ENCODE results near the gene RPL18A. TPM values are rescaled to one million over a fixed set of nuclear protein-coding genes. Genes with fewer than 3 reads are reported as not detected.

The RPL18A gene
- total and polyA plus RNA-seq, 2 of the 4 experiments (the other 2 are of a cell fraction): 1,351 to 1,735 TPM

DNA sequence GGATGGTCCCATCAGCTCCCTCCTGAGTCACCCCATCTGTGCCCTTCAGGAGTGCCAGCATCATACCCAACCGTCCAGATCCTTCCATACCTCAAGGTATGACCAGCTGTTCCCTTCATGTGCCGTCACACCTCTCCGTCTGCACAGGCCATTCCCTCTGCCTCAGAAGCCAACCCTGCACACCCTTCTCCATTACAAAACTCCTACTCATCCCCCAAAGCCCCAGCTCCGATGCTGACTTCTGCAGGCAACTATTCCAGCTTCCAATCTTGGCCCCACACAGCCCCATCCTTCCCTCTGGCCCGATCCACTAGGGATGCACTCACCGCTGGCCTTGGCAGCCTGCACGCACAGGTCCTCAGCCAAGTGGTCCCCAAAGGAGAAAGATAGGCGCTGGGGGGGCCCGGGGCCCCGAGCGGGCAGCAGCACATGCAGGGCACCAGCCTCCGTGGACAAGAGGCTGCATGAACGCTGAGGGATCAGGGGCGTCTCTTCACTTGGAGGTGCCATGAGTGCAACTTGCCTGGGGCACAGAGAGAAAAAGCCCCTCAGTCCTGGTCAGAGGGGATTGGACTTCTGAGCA is 15.7 kb upstream of the RPL18A start:
- H3K4me1 ChIP-seq (ENCODE audit: control insufficient read depth, insufficient read depth, low read length): peaks cover 6% of the 10 kb centered on the region
- dilution Hi-C loops (cut with HindIII; ENCODE audit: low sequenced_read_pairs, unreplicated experiment) (no loop called here), intact Hi-C loops (cut with micrococcal nuclease) (no loop called here), in situ Hi-C loops (cut with MboI; ENCODE audit: low sequenced_read_pairs) (no loop called here)
- H3K27me3 ChIP-seq (ENCODE audit: control insufficient read depth, insufficient read depth, low read length): peaks cover 7% of the 10 kb centered on the region; the same call in 1 of the 2 replicates
- H4K20me1 ChIP-seq (ENCODE audit: insufficient read depth, low read length): no peaks in the 10 kb centered on the region
- no peaks in the 10 kb centered on the region for H3K36me3 ChIP-seq (ENCODE audit: control insufficient read depth, insufficient read depth, low read length)
- no peak overlapping the region for H2AK9ac ChIP-seq (replicated peaks; ENCODE audit: low read depth, low read length, poor library complexity)
- TF ChIP-seq CEBPB (IDR thresholded peaks at IDR 0.05; ENCODE audit: low read depth, low read length) (no peak), BHLHE40 (IDR thresholded peaks at IDR 0.05; ENCODE audit: low read depth, low read length) (no peak), MXI1 (IDR thresholded peaks at IDR 0.05; ENCODE audit: borderline replicate concordance, low read depth, low read length) (no peak), MAZ (IDR thresholded peaks at IDR 0.05; ENCODE audit: borderline replicate concordance, low read depth, low read length) (no peak), NFE2L2 (IDR thresholded peaks at IDR 0.05; ENCODE audit: low read depth, low read length) (no peak), RAD21 (IDR thresholded peaks at IDR 0.05; ENCODE audit: low read length) (no peak), FOS (IDR thresholded peaks at IDR 0.05; ENCODE audit: low read depth, low read length) (no peak), SMC3 (IDR thresholded peaks at IDR 0.05; ENCODE audit: low read depth, low read length) (no peak), MAFK (IDR thresholded peaks at IDR 0.05; ENCODE audit: low read depth, low read length) (no peak), POLR2A (IDR thresholded peaks at IDR 0.05; ENCODE audit: low read depth, low read length) (no peak), RCOR1 (IDR thresholded peaks at IDR 0.05; ENCODE audit: insufficient replicate concordance, low read length) (no peak), CHD1 (IDR thresholded peaks at IDR 0.05; ENCODE audit: low read depth, low read length) (no peak), RFX5 (IDR thresholded peaks at IDR 0.05; ENCODE audit: low read depth, low read length) (no peak)
- TF ChIP-seq, protein P1, sequence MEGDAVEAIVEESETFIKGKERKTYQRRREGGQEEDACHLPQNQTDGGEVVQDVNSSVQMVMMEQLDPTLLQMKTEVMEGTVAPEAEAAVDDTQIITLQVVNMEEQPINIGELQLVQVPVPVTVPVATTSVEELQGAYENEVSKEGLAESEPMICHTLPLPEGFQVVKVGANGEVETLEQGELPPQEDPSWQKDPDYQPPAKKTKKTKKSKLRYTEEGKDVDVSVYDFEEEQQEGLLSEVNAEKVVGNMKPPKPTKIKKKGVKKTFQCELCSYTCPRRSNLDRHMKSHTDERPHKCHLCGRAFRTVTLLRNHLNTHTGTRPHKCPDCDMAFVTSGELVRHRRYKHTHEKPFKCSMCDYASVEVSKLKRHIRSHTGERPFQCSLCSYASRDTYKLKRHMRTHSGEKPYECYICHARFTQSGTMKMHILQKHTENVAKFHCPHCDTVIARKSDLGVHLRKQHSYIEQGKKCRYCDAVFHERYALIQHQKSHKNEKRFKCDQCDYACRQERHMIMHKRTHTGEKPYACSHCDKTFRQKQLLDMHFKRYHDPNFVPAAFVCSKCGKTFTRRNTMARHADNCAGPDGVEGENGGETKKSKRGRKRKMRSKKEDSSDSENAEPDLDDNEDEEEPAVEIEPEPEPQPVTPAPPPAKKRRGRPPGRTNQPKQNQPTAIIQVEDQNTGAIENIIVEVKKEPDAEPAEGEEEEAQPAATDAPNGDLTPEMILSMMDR (conservative IDR thresholded peaks at IDR 0.05; ENCODE audit: low read depth, low read length): no peak
- TF ChIP-seq, protein P2, sequence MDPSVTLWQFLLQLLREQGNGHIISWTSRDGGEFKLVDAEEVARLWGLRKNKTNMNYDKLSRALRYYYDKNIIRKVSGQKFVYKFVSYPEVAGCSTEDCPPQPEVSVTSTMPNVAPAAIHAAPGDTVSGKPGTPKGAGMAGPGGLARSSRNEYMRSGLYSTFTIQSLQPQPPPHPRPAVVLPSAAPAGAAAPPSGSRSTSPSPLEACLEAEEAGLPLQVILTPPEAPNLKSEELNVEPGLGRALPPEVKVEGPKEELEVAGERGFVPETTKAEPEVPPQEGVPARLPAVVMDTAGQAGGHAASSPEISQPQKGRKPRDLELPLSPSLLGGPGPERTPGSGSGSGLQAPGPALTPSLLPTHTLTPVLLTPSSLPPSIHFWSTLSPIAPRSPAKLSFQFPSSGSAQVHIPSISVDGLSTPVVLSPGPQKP (IDR thresholded peaks at IDR 0.05; ENCODE audit: borderline replicate concordance, low read depth, low read length): no peak
- TF ChIP-seq, protein P3, sequence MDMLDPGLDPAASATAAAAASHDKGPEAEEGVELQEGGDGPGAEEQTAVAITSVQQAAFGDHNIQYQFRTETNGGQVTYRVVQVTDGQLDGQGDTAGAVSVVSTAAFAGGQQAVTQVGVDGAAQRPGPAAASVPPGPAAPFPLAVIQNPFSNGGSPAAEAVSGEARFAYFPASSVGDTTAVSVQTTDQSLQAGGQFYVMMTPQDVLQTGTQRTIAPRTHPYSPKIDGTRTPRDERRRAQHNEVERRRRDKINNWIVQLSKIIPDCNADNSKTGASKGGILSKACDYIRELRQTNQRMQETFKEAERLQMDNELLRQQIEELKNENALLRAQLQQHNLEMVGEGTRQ (IDR thresholded peaks at IDR 0.05; ENCODE audit: low read depth, low read length): no peak
- H4K8ac ChIP-seq (ENCODE audit: low read depth in 2 of 2, low read length in 2 of 2): no peak overlapping the region
- no peak overlapping the region for H4K5ac ChIP-seq (ENCODE audit: low read depth, low read length)
- no peaks in the 10 kb centered on the region for H3K9me3 ChIP-seq (ENCODE audit: control insufficient read depth, insufficient read depth, low read length)
- no peak overlapping the region for H2BK5ac ChIP-seq (ENCODE audit: low read depth, low read length, poor library complexity, severe bottlenecking)
- H2BK15ac ChIP-seq (ENCODE audit: low read depth, low read length): no peak overlapping the region
- H3K14ac ChIP-seq (replicated peaks; ENCODE audit: low read depth, low read length): no peak overlapping the region
- H2BK20ac ChIP-seq (ENCODE audit: low read depth, low read length): no peak overlapping the region
- BruUV-seq (replicated peaks): no TSS peak
- H3K4ac ChIP-seq (ENCODE audit: low read depth, low read length): no peak overlapping the region
- H3K23ac ChIP-seq (ENCODE audit: low read depth, low read length): no peak overlapping the region
- no peaks in the 10 kb centered on the region for H3K79me1 ChIP-seq (ENCODE audit: low read depth in 1 of 2, low read length in 2 of 2)
- POLR2A ChIA-PET (ENCODE audit: unreplicated experiment): no interaction called here
- DNase-seq (no peak), ATAC-seq (ENCODE audit: low read depth) (no peak)
- H3K18ac ChIP-seq (ENCODE audit: low read depth, low read length): no peak overlapping the region
- H4K91ac ChIP-seq (ENCODE audit: insufficient read depth, low read depth, low read length): no peak overlapping the region
- H2AFZ ChIP-seq (replicated peaks; ENCODE audit: low read length, poor library complexity): no peak overlapping the region
- no peaks in the 10 kb centered on the region for H3K9me1 ChIP-seq (ENCODE audit: insufficient read depth, low read length)
- H3K9ac ChIP-seq (ENCODE audit: low read depth, low read length): no peak overlapping the region
- H3K56ac ChIP-seq (ENCODE audit: extremely low read depth, insufficient read depth, low read length): no peak overlapping the region
- 79% methylated on average over 8 of the region's 14 CpGs; no CpG with 5 or more reads in 1 of the 2 experiments for WGBS, 2 experiments (ENCODE audit: extremely low coverage in 2 of 2, insufficient read length in 1 of 2)
- no peak overlapping the region for H2BK120ac ChIP-seq (ENCODE audit: low read depth, low read length)
- CTCF ChIA-PET: no interaction called here
- no peak overlapping the region for H3K4me3 ChIP-seq (ENCODE audit: insufficient read depth, low read depth, low read length)
- no peak overlapping the region for H3K27ac ChIP-seq (ENCODE audit: insufficient read depth, low read length)
- H2AK5ac ChIP-seq (ENCODE audit: low read depth, low read length): no peak overlapping the region
- H3K4me2 ChIP-seq (ENCODE audit: low read depth, low read length): no peak overlapping the region
